NCI-H1092 treated with DMSO at 0.1 percent for 48 hours (cell line): ENCODE results near the gene QKI.

Experiments
- DNase-seq: peaks from one replicate; lab custom pipeline; 2025; lab: John Stamatoyannopoulos, UW

The QKI gene

DNA sequence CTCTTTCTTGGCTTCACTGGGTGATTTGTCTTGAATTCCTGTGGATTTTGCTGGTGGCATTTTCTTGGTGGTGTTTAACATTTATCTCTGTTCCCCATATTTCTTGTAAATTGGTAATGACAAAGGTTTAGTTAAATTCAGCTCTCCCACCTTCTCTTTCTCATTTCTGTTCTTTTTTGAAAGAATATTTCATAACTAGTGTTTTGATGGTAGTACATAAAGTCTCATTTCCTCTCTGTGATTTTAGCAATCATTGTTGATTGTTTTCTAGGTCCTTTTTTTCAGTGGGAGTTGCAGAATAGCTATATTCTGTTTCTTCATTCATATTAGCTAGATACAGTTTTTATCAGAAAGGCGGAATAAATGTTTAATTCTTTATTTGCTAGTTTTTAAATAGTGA is 73.1 kb downstream of the QKI start:
- DNase-seq = no peak

DNA sequence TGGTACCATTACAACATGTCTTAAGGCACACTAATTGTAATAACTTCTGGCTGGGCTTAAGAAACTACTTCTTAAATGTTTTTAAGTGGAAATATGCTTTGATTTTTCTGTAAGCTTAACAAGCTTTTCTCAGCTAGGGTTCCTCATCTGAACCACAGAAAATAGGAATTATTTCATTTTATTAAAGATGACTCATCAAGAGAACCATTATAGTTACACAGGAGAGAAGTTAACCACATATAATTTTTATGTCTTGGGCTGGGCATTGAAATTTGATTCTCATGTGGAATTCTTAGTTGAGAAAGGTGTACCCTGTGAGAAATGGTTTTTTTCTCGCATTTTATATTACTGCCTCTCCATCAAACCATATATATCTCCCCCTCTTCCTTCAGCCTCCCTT is 75.1 kb downstream of the QKI start:
- no peak for DNase-seq

DNA sequence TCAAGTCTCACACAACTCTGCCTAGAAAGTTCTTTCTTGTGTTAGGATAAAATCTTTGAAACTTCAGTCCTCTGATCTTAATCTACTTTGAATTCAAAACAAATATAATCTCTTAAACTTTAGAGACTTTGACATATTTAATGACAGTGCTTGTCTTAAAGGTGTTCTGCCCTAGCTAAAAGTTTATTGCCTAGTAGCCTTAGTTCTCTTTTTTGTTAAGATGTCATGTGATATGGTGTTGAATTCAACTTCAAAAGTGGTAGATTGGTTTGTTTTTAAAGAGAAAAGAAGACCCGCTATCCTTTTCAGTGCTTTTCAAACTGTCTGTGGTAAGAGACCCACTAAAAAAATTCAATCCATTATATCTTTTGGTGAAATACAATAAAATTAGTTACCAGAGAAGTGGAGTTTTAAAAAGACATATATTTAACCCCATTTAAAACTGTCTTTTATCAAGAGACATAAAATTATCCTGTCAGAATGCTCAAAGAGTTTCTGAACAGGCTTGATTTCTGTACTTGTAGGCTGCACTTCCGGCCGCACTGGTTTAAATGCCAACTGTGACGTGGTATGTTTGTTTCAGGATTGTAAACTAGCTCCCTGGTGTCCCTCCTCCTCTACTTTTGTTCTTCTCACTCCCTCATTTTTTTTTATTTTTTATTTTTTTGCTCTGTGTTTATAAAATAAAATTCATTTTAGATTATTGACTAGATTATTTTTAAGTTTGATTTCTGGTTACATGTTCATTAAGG is 76.5 kb downstream of the QKI start:
- DNase-seq = no peak

DNA sequence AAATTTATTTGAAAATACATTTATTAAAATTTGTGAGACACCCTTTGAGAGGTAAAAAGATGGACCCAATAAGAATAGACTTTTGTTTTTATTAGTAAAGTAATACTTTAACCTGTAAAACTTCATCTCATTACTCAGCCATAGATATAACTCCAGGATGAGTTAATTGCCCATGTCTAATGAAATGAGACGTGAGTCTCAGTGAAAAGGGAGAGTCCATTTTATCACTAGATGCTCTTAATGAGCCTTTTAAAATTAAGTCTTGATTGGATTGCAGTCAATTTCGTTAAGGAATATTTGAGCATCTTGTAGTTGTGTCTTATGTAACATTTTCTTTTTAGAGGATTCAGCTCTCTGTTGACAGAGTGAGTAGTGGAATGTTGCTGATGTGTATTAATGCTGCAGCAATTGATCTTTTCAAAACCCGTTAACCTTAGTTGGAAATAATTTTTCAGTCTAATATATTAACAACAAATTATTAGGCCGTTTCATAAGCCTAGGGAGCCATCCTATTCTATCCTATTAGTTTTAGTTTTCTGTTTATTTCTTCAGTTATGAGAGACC is 77.3 kb downstream of the QKI start:
- no peak for DNase-seq

DNA sequence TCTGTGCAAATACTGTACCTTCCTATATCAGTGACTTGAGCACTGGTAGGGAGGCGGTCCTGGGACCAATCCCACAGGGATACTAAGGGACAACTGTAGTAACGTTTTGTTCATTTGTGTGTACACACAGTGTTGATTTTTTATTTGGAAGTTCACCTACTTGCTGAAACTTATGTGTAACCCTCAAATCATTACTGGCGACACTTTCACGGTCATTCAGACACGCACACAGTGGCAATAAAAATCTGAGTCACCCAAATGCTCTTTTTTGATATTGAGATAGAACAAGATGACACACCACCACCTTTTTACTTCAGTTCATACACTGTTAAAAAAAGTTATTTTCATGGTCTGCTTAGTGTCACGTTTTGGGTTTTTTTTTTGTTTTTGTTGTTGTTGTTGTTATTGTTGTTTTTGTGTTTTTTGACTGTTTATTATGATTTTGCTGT is 79.8 kb downstream of the QKI start:
- no peak for DNase-seq

DNA sequence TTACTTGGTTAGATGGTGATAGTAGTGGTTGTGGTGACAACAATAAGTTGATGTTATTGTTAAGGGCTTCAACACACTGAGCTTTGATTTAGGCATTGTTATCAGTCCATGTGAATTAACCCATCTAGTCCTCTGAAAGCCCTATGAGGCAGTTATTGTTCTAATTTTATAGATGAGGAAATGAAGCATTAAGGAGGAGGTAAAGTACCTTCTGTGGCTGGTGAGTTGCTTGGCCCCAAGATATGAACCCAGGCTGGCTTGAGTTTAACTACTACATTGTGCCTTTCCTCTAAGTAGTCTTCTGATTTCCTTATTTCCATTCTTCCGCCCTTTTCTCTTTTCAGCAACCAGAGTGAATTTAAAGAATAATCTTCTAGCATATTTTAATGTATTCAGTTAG is 81.7 kb downstream of the QKI start:
- DNase-seq = no peak

DNA sequence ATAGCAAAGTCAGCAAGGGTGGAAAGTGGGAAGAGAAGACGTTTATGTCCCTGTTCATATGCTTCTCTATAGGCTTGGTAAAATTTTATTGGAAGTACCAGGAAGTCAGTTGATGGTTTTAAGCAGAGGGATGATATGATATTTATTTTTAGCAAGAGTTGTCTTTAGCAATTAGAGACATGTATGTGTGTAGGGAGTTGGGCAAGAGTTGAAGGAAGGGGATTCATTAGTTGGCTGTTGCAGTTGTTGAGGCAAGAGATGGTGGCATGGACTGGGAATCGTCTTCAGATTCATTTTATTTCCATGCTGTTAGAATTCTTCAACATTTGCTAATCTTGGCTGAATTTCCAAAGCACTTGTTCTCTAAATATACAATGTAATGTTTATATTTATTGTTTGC is 85.6 kb downstream of the QKI start:
- no peak for DNase-seq

DNA sequence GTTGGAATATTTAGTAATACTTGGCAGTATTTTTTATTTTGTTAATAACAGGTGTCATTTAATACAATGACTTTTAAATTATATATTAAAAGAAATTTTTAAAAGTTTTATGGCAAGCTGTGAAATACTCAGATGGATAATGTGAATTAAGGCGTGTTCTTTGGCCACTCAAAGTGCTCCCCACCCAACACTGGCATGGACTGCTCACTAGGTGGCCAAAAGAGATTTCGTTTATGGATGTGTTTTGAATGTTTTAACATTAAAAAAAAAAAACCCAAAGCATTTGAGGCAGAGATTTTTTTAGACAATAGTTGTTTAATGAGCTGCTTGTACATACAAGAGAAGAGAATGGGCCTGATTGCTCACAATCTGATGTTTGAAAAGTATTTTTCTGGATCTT is 86.5 kb downstream of the QKI start:
- DNase-seq = no peak

DNA sequence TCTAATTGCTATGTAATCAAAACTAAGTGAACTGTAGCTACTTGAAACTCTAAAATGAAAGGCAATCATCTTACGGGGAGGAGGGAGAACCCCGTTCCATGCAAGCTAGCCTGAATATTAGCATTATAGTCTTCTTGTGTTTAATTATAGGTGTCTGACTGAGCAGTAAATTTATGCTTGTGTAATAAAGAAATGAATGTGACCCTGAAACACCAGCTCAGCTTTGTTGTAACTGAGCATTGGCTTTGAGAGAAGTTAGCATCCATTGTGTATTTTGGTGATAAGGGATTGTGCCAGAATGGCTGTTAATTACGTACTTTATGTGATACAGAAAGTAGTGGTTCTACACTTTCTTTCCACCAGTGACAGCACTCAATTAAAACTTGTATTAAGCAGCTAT is 86.9 kb downstream of the QKI start:
- DNase-seq = no peak

DNA sequence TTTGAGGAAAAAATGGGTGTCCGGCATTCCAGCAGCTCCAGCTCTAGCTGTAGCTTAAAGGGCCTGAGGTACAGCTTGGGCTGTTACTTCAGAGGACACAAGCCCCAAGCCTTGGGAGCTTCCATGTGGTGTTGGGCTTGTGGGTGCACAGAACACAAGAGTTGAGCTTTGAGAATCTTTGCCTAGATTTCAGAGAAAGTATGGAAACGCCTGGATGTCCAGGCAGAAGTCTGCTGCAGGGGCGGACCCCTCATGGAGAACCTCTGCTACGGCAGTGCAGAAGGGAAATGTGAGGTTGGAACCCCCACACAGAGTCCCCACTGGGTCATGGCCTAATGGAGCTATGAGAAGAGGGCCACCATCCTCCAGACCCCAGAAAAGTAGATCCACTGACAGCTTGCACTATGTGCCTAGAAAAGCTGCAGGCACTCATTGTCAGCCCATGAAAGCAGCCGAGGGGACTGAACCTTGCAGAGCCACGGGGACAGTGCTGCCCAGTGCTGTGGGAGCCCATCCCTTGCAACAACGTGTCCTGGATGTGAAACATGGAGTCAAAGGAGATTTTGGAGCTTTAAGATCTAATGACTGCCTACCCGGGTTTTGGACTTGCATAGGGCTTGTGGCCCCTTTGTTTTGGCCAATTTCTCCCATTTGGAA is 90.6 kb downstream of the QKI start:
- no peak for DNase-seq

DNA sequence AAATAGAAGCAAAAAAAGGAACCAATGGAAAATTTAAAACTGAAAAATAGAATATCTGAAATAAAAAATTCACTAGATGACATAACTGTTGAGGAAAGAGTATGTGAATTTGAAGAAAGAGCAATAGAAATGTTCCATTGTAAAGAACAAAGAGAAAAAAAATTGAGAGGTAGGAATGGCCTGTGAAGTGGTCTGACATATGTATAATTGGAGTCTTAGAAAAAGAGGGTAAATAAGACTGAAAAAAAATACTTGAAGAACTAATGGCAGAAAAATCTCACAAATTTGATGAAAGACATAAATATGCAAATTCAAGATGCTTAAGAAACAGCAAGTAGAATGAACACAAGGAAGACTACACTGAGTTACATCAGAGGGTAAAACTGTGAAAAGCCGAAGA is 93.4 kb downstream of the QKI start:
- no peak for DNase-seq

DNA sequence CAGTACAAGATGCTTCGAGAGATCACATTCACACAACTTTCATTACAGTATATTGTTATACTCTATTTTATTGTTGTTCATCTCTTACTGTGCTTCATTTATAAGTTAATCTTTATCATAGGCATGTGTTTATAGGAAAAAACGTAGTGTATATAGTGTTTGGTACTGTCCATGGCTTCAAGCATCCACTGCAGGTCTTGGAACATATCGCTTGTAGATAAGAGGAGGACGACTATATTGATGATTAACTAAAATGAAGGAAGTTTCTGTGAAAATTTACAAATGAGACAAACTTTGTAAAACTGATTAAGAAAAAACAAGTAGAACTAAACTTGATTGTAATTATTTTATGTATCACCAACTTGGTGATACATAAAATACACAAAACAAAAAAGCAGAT is 98.5 kb downstream of the QKI start:
- no peak for DNase-seq

DNA sequence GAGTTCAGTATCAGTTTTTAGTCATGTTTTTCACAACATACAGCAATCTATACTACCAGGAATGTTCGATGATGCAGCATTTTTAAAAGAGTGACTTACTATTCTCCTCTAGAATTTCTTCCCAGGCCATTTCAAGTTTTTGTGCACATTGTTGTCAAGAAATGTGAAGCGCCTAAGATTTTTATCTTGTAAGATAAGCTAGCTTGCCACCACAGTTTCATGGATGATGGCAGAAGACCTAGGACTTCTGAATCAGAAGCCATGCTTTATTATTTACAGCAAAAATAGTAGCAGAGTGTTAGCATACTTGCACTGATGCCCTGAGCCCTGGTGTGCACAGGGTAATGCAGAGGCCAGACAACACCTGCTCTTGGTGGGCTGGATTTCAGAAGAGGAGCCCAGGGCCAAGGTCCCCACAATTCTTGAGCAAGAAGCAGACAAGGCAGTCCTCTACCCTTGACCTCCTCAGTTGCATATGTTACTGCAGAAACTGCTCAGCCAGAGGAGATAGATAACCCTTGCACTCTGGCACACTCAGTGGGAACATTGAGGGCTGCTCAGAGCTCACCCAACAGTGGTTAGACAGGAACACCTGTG is 99.2 kb downstream of the QKI start:
- no peak for DNase-seq

DNA sequence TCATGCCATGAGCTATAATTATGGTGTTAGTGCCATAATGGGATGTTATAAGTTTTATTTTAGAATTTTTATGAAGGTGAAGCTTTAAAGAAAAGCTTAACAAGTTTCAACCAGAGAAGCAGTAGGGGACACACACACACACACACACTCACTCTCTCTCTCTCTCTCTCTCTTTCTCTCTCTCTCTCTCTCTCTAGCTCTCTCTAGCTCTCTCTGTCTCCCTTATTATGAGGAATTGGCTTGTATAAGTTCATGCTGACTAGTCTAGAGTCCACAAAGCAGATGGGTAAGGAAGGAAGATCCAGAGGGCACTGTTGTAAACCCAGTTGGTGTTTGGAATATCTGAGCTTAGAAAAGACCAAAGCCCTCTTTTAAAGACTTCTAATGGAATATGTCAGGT is 102.4 kb downstream of the QKI start:
- no peak for DNase-seq

DNA sequence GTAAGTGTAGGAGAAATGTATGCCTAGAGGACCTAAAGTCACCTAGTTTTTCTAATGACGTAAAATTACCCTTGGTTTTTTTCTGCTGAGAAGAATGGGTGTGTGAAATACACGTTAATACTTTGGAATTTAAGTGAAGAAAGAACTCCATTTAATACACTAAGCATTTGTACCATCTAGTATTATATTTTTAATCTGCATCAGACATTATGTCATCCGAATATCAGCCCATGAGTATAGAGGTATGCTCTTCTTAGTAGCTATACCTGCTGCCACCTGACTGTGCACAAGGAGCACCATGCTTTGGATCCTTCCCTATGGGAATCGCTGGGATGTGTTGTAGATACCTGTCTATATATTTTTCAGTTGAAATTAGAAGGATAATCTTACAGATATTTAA is 106.4 kb downstream of the QKI start:
- DNase-seq = no peak

DNA sequence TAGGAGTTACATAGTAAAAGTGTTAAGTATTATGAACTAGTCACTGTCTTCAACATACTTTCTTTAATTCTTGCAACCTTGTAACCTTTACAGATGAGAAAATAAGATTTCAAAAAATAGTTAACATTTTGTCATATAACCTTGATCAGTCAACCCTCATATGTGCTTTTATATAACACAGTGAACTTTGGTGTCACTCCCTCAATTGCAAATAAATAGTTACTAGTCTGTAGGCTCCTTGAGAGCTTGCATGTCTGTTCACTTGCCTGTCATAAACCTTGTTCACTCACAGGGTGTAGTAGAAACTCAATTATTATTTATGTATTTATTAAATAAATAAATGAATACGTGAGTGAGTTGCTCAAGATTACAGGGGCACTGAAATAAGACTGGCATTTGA is 107.5 kb downstream of the QKI start:
- no peak for DNase-seq

DNA sequence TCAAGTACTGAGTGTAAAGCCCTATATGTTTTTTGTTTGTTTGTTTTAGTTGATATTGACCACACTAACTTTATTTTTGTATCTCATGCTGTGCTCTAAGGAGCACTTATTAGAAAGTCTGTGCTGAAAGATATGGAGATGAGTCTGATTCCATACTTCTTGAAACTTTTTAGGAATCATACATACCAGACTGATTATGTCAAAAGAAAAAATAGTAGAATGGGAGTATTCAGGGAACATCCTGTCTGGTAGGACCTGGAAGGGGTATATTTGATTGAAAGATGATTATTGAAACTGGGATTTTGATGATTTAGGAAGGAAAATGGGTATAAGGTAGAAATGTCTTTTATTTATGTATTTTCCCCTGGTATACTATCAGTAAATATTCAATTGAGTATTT is 111.4 kb downstream of the QKI start:
- no peak for DNase-seq

DNA sequence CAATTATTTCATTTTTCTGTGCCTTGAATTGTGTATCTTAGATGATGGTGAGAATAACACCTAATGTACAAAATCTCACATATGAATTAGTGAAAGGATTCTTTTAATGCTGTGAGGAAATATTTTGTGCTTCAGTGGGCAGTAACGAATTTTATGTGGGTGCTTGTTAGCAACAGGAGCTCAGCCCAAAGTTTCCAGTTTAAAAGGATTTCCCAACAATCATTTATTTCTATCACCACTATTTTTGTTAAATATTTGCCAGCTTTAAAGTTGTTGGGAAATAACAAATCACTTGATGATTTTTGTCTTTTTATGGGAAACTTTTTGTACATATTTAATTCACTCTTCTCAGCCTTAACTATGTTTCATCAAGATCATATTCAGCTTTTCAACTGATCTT is 111.8 kb downstream of the QKI start:
- no peak for DNase-seq

DNA sequence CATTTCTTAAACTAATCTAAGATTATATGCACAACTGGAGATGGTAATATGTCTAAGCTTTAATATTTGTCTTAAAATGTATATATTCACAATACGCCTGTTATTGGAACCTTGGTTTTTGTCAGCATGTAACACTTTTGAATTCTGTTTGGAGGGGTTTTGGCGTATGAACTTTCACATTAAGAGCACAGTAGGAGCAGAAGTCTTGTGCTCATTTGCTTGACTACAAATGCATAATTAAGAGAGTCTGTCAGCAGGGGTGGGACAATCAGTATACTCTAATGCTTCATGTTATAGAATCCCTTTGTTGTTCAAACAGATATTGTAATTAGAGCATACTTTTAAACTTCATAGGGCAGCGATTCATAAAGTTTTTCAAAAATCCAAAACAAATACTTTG is 112.8 kb downstream of the QKI start:
- DNase-seq = no peak

DNA sequence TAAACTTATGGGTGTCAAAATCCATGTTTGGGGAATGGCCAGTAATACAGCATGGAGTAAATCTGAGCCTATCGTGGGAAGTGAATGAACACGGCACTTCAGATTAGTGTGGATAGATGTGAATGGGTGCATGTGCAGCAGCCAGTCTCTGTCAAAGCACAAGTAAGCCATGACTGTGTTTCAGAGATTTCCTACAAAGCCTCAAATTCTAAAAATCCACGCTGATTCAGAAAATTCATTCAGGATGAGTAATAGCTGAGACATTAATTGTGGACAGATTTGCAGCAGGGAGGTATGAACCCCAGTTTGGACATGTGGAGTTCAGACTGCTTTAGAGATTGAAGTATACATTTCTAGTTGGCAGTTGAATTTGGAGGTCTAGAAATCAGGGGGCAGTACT is 115.1 kb downstream of the QKI start:
- no peak for DNase-seq

DNA sequence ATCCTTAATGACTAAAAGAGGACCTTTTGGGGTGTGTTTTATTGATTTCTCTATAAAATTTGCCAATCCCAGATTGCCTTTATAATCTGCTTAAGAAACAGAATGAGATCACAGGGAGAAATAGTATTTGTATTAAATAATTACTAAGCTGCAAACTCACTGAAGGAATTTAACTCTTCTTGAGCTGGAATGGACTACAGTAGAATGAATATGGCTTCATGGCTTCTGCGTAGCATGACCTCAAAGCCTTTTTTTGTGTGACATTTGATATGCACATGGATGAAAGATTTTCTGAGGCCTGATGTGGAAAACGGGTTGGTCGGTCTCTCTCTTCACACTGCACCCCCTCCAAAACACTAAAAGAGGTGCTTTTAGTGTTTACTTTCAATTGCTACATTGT is 115.9 kb downstream of the QKI start:
- no peak for DNase-seq

DNA sequence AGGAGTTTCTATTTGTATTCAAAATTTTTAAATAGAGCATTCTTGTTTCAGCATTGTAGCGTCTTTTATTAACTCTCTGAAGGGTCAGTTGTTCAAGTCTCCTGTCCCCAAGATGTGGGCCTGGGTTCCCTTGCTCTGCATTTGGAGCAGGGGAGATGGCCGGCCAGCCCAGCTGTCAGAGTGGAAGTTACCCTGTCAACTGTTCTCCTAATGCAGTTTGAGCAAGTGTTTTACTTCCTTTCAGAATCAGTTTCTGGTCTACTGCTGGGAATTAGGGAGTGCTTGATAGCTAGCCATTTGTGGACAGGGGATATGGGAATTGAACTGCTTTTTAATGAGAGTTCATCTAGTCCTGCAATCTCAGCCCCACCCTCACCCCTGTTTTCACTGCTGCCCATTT is 116.6 kb downstream of the QKI start:
- no peak for DNase-seq

DNA sequence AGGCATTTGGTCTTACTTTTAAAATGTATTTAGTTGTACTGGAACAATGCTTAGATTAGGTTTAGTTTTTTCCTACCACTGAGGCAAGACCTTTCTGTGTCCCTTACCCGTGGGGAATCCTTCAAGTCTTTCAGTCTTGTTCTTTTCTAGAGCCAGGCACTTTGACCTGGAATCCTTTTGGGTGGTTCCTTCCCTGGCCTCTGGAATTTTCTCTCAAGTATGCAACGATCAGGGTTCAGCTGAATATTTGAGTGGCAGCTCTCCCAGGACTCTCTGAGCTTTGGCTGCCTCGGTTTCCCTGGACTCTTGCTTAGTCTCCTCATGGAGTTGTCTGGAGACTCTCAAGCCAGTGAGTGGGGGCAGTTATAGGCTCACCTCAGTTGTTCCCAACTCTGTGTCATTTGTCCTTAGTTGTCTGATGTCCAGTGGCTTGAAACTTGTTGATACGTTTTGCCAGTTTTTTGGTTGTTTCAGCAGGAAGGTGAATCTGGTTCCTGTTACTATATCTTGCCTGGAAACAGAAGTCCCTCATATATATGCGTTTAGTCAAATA is 118.1 kb downstream of the QKI start:
- no peak for DNase-seq
